Nasal cavity respiratory epithelium epithelial cell of viscerocranial mucosa (primary cell): ENCODE results near the gene ALKBH2. TPM values are rescaled to one million over a fixed set of nuclear protein-coding genes. Genes with fewer than 3 reads are reported as not detected.

ENCODE experiments used
- total RNA-seq: library from RNA; depleted of rRNA; stranded (reverse); fragments of >200 nt; gene quantifications from 2 replicates; pipeline ENCODE4 v1.2.3, GENCODE V29; 2014

ALKBH2 gene
- 19.9 and 34.9 TPM in 2 replicates for total RNA-seq

GRCh38 chr12:109093022-109093918, at the start of gene ALKBH2:
Gene ALKBH2 (minus strand): TSS chr12:109093472. CDS start chr12:109092786, 686 bp downstream.

GRCh38 chr12:109115758-109116610, 22.7 kb upstream of the ALKBH2 start, which contains the start of gene ACACB:
Gene ACACB (plus strand): TSS chr12:109116587. CDS start chr12:109139406, 22,819 bp downstream.

GRCh38 chr12:109097435-109098182, 4.3 kb upstream of the ALKBH2 start, which contains the start of gene UNG:
Gene UNG (plus strand): TSS chr12:109097597. CDS start chr12:109097680, 83 bp downstream.

GRCh38 chr12:109052414-109053323, 40.6 kb downstream of the ALKBH2 start, which contains the start of gene USP30:
Gene USP30 (plus strand): TSS chr12:109052576. CDS start chr12:109052679, 103 bp downstream.

Other genes with a start within 250 kb of the ALKBH2 start
- gene SSH1, start 235.9 kb downstream of the ALKBH2 start, total RNA-seq = 11.3 and 36.7 TPM in 2 replicates
- not detected in 2 replicates for gene DAO, start 213.4 kb downstream of the ALKBH2 start, total RNA-seq
- gene SVOP, start 72.4 kb downstream of the ALKBH2 start, total RNA-seq = not detected in 2 replicates
- gene USP30, start 40.9 kb downstream of the ALKBH2 start, total RNA-seq = 4.4 and 8.3 TPM in 2 replicates
- 14.4 and 26.1 TPM in 2 replicates for gene UNG, start 4.1 kb upstream of the ALKBH2 start, total RNA-seq
- gene ACACB, start 23.1 kb upstream of the ALKBH2 start, total RNA-seq = 1.4 and 3.0 TPM in 2 replicates
- not detected in 2 replicates for gene FOXN4, start 215.8 kb upstream of the ALKBH2 start, total RNA-seq